GM19025 (cell line): ENCODE results near the gene MICB.
"Not testable (repeated sequence)": the region's sequence is repeated elsewhere in the genome, so short reads cannot be mapped to it uniquely, and the experiment has no call there.

ENCODE experiments used
- ATAC-seq: cut with Tn5 transposase; IDR thresholded peaks from one replicate; pipeline ENCODE4 v1.9.1; 2021; ENCODE audit warnings: mild to moderate bottlenecking, low read depth, moderate library complexity; ENCODE audit not compliant: unreplicated experiment

Gene MICB

DNA sequence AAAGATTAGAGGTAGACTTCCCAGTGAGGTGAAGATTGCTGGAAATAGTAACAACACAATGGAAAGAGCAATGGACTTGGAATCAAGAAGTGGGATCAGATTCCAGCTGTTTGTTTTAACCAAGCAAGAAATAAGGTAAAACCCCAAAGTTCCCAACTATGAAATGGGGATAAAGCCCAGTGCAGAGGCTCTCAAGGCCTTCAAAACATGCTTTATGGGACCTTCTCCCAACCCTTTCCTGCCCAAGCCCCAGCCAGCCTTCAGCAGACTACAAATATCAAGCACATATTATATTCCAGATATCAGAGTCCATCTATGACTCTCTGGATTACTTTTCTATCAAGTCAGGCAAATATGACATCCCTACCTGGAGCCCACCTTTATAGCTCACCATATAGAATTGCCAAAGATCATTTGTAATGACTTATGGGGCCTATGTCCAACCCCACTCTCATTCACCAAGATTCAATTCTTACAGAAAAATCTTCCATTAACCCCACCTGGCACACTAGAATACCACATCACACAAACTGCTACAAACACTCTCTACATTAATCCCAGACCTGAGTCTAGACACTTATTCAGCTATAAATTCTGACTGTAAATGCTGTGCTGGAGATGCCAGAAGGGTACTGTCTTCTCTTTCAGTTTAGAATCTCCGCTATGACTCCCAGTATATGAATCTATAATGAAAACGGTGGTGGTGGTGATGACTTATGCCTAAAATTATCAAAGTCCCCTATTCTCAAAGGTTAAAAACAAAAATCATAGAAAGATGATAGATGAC lies 37.8 kb downstream of the MICB start:
- no peak for ATAC-seq

DNA sequence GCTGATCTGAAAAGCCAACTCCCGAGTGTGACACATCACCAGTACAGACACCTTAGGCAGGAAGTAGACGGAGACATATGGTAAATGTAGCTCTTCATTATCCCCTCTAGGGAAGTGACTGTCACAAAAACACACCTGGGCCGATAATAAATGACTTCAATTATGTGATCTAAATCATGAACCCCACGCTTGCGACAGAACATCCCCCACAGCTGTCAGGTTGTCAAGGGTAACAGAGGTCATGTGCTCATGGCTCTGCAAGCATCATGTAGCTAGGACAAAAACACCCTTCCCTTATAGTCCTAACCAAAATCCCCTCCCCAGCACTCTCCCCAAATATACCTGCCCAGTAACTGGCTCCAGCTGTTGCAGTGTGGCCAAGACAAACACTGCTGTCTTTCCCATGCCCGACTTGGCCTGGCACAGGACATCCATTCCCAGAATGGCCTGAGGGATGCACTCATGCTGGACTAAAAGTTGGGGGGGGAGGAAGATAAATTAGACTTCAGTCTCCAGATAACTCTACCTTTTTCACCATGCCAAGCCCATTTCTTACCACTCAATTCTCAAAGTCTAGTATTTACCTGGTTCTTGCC lies 41.0 kb downstream of the MICB start:
- ATAC-seq = no peak

DNA sequence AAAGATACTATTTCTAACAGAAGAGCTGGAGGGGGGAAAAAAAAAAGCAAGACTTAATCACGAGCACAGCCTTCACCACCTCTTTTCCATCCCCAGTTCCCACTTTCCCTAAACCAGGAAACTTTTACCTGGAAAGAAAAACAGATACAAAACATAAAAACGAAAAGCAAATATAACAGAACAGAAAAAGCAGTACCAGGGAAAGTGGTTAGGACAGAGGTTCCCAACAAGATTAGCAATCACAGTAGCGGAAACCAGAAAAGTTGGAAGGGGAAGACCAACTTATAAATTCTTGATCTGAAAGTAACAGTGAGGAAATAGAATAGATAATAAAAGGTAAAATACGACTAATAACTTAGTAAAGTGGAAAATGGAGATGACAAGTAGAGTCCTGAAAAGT lies 42.7 kb downstream of the MICB start:
- no peak for ATAC-seq

DNA sequence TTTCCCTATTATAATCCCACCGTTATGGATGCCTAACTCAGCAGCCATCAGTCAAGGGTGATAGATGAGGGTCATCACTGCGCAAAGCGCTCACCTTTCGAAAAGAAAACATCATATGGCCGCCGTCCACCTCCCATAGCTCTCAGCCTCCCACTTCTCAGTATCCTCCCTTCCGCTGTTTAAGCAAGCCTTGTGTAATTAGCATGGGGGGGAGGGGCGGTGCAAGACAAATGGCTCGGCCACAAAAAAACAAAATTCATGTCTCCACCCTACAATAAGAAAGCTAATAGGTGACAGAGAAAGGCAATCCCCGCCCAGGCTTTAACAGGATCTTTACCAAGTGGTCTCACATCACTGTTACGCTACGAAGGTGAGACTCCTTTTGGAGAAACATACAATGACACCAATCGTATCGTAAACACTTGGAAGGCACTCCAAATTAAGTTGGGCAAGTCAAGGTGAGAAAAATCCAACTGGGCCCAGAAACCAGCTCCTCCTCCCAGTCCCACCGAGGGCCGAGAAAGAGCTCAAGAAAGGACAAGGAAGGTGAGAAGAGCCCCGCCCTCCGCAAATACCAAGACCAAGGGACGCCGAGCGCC lies 43.2 kb downstream of the MICB start:
- ATAC-seq = no peak

DNA sequence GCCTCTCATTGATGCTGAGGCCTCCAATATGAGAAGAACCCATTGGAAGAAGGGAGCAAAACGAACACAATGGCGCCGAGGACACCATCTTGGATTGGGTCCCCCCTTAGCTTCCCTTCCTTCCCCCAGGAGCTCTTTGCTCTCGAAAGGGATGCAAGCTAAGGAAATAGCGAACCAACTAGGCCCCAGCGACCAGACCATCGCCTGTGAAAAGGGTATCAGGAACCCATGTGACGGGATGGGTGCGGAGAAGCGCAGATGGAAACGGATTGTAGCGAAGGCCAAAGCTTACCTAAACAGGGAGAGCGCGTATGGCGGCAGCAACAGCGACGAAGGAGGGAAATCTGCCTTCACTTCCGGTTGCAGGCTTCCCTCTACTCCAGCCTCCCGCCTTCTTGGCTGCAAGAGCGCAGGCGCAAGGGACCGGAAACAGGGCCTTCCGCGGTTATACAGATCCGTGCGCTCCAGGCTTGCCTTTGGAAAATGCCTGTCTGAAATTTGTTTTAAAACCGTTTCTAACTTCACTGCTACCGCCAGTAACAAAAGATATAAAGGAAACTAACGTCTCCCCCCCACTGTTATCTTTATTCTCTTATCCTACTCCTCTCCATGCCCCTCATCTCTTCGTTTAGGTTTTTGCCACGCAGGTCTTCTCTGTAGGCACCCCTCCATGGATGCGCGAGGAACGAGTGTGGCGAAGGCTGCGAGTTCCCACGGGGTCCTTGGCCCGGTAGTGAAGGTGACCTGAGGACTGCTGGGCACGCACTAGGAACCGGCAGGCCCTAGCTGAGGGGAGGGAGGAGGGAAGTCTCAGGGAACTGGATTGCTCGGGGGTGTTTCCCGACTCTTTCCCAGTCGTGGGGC lies 43.9 kb downstream of the MICB start, which contains the start of gene DDX39B:
TSS of gene DDX39B (minus strand) at position 346 of the 864 bp plus-strand sequence. CDS start 1,471 bp downstream, outside the sequence.
- peak; percentile 65 for ATAC-seq

DNA sequence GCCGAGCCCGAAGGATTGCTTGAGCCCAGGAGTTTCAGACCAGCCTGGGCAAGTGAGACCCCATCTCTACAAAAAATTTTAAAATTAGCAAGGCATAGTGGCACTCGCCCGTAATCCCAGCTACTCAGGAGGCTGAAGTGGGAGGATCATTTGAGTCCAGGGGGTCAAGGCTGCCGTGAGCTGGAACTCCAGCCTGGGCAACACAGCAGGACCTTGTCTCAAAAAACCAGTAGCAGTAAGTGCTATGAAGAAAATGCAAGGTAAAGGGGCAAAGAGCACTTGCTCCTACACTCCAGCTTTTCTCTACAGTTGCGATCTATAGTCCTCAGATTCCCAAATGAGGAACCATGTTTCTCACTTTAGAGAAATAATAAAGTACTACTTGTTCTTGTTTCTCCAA lies 45.7 kb downstream of the MICB start:
- no peak for ATAC-seq

DNA sequence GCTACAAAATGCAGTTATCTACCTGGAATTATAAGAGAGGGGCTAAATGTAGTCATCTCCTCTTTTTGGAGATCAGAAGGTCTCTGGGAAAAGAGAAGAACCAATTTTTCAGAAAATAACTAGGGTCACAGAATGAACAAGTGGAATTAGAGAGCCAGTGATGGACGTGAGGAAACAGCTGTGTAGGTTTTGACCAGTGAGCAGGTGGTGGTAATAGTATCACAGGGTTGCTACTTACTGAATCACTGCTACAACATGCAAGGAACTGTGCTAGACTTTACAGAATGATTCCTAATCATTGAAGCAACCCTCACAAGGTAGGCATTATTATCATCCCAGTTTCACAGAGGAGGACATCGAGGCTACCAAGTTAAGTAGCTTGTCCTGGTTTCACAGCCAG lies 46.7 kb downstream of the MICB start:
- no peak for ATAC-seq

DNA sequence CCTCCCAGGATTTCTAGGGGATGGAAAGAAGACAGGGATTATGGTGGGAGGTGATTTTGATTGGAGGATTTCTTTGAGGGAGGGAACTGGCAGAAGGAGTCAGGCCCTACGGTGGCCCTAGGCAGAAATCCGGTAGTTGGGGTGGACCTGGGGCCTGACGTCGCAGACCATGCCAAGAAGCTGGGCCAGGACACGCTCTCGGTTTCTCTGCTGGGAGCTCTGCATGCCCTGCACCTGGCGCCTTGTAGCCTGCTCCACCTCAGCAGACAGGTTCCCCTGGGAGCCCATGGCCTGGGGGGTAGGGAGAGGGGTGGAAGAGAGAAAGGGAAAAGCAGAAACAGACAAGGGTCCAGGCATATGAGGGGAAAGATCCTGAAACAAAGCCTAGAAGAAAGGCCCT lies 47.3 kb downstream of the MICB start:
- ATAC-seq = no peak

DNA sequence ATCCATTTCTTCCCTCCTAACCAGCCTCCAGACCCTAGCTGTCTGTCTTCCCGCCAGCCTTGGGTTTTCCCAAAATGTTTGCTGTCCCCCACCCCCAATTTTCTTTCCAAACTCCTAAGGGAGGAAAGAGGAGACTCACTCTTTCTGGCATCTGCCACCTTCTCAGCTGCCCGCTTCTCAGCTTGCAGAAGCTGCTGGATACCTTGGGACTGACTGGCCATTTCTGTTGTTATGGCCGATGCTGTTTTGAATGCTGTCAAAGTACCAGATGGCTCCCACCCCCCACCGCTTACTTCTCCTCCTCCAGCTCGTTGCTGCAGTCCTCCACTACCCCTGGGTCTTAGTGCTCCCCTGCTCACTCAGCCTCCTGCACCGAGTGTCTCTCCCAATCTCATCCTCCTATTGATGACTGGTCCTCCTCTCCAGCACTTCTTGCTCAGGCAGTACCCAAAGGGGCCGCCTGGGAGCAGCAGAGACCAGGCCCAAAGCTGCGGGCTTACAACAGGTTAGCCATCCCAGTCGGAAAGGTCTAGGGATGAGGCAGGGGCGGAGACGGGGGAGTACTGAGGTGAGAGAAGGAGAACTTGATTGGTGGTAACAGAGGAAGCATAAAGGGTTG lies 48.5 kb downstream of the MICB start, which contains the start of gene ATP6V1G2:
TSS of gene ATP6V1G2 (minus strand) at position 270 of the 619 bp plus-strand sequence. CDS start at position 221, 49 bp downstream.
- no peak for ATAC-seq

DNA sequence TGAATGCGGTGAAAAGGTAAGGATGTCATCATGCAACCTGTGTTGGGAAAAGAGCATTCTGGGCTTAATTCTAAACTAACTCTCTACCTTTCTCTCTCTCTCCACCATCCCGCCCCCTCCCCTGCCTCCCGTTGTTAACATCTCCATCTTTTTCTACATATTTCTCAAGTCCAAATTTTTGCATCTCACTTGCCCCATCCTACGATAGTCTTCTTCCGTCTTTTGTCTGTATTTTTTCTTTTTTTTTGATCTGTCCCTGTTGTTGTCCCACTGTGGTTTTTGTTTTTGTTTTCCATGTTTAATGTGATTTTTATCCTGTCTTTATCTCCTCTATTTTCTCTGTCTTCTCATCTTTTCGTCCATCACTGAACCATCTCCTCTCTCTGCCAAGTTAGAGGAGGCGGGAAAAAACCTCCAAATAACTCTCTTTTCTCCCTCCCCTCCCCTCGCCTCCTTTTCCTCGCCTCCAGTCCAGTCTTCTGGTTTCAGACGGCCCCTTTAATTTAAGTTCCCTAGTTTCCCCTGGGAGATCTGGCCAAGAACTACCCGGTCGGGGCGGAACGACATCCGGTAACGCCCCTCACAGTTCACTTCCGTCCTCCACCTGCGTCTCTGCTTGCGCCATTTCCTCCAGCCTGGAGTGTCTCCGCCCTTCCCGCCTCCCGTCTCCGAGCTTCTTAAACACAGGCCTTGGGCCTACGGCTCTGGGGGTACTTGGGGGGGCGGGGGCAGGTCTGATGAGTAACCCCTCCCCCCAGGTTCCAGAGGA lies 49.2 kb downstream of the MICB start, which contains the start of gene NFKBIL1:
TSS of gene NFKBIL1 (plus strand) at position 651 of the 769 bp plus-strand sequence. CDS start at position 738, 87 bp downstream.
- ATAC-seq = peak; percentile 72

DNA sequence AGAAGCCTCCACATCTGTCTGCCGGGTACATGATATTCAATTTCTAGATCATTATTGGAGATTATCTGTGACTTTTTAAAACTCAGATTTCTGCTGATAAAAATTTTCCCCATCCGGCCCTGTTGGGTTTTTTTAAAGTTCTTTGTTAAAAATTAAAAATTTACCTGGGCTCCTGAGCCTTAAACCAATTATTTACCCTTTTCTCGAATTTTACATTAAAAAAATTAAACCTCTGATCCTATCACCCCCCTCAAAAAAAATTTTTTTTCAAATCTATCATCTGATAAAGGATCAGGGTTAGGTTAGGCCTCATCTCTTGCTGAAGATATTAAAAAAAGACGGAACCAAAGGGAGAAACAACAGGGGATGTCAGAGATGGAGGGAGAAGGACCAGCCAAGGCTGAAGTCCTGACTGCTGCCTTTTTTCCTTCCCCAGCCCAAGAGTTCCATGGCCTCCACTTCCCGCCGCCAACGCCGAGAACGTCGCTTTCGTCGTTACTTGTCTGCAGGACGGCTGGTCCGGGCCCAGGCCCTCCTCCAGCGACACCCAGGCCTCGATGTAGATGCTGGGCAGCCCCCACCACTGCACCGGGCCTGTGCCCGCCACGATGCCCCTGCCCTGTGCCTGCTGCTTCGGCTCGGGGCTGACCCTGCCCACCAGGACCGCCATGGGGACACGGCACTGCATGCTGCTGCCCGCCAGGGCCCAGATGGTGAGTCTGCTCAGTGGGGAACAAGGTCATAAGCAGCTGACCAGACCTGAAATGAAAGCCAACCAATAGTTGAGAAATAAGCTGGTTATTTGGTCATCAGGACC lies 50.0 kb downstream of the MICB start:
- ATAC-seq = no peak

DNA sequence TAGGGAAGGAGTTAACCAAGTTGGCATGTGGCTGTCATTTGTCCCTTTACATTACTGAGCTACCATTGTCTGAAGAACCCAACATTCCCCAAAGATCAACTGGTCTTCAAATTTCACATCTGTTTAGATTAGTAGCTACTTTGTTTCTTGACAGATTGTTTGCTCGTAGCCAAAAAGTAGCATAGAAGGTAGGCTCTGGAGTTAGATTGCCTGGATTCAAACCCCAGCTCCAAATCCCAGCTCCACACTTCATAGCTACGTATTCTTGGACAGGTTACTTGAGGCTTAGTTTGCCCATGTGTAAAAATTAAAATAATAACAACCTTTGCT lies 50.6 kb downstream of the MICB start:
- no peak for ATAC-seq

DNA sequence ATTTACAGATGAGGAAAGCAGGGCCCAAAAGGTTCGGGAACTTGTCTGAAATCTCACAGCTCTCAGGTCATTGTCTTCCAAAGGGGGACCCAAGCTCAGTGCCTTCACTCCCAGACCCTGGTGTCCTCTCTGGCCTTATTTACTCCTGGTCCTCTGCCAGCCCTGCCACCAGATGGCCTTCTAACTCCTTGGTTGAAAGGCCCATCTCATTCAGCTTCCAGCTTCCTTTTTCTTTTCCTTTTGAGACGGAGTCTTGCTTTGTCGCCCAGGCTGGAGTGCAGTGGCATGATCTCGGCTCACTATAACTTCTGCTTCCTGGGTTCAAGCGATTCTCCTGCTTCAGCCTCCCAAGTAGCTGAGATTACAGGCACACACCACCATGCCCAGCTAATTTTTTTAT lies 53.4 kb downstream of the MICB start:
- ATAC-seq = not testable (repeated sequence)

DNA sequence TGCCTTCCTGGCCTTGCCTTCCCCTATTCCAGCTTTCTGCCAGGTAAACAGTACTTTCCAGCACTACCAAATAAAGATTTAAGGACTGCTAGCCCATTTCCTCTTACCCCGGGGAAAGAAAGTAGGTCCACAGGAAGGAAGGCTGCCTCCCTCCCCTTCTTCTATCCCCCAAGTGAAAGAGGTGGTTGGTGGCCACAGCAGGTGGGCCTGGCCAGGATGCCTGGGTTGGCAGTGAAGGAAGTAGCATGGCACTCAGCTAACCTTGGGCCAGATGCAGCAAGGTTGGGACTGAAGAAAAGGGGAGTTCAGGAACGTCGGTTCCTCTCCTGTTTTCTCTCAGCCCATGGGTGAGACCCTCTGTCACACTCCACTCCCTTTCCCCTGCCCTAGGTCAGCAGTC lies 58.4 kb downstream of the MICB start:
- ATAC-seq = no peak

DNA sequence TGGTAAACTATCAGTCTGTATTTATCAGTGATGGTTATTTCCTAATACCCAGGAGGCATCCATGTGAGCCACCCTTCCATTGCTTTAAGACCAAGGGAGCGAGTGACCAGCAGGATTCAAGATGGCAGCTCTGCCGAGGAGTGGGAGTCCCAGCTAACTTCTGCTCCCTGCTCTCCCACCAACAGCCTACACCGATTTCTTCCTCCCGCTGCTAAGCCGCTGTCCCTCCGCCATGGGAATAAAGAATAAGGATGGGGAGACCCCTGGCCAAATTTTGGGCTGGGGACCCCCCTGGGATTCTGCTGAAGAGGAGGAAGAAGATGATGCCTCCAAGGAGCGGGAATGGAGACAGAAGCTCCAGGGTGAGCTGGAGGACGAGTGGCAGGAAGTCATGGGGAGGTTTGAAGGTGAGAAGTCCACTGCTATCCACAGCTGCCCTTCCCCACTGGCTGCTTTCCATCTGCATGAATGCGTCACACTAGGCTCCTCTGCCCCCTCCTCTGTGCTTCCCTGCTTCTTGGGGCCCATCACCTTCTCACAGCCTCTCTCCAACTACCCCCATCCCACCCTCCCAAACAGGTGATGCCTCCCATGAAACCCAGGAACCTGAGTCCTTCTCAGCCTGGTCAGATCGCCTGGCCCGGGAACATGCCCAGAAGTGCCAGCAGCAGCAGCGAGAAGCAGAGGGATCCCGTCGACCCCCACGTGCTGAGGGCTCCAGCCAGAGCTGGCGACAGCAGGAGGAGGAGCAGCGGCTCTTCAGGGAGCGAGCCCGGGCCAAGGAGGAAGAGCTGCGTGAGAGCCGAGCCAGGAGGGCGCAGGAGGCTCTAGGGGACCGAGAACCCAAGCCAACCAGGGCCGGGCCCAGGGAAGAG lies 59.7 kb downstream of the MICB start:
- ATAC-seq = no peak

DNA sequence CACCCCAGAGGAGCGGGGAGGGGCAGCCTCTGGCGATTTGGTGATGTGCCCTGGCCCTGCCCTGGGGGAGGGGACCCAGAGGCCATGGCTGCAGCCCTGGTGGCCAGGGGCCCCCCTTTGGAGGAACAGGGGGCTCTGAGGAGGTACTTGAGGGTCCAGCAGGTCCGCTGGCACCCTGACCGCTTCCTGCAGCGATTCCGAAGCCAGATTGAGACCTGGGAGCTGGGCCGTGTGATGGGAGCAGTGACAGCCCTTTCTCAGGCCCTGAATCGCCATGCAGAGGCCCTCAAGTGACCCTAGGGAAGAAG lies 60.3 kb downstream of the MICB start:
- ATAC-seq = no peak

DNA sequence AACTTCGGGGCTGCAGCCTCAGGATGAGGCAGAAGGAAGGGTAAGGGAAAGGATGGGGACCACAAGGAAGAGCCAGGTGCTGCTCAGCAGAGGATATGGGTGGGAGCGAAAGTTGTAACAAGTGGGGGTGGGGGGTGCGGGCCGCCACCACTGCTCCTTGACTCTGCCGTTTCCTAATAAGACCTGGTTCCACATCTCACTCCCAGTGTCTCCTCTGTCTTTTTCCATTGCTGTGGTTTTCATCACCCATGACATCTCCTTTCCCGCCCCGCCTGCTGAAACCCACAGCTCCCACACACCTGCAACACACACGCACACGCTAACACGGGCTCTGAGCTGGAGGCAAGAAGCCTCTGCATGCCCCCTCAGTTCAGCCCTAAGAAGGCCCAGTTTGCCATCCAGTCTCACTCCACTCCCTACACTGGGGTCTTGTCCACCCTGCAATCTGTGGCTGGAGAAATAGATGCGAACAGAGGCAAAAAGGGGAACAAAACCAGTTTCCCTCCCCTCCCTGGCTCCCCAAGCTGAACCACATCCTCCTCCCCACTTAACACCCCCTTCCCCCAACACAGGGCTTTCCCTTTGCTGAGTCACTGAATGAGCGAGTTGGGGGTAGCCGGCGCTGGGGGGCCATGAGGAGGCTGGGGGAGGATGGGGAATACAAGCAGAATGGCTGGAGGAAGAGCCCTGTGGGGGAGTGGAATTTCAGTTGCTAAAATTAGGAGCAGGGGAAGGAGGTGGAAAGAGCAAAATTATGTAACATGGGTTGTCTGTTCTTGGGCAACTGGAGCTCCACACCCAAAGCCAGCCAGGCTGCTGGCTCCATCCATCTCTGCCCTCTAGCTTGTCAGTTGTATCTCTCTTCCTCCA lies 60.9 kb downstream of the MICB start:
- no peak for ATAC-seq
